ENCODE measurements around the gene IPO11. TPM values are rescaled to one million over a fixed set of nuclear protein-coding genes. Genes with fewer than 3 reads are reported as not detected.

The IPO11 gene
- total RNA-seq, 1 donor from 2014 or later, result 18.3 TPM

GRCh38 chr5:62473209-62473608 lies 60.6 kb downstream of the IPO11 start:
- Histone ChIP-seq H3K27me3 (ENCODE audit: control insufficient read depth, insufficient read depth, low read length) (no peaks in the 10 kb centered on the region), H3K4me3 (ENCODE audit: low read depth, low read length) (no peak overlapping the region), H3K36me3 (ENCODE audit: control insufficient read depth, insufficient read depth, low read length) (no peaks in the 10 kb centered on the region)
- no peak for DNase-seq (ENCODE audit: low read depth)
- no peak for TF ChIP-seq CTCF (IDR thresholded peaks at IDR 0.05; ENCODE audit: insufficient read depth, low read length, poor library complexity, severe bottlenecking)

- H3K27me3 ChIP-seq (ENCODE audit: control insufficient read depth, insufficient read depth, low read length), result no peaks in the 10 kb centered on the region
- no peak overlapping the region for H3K4me3 ChIP-seq (ENCODE audit: low read depth, low read length)
- H3K36me3 ChIP-seq (ENCODE audit: control insufficient read depth, insufficient read depth, low read length), result no peaks in the 10 kb centered on the region
- DNase-seq (ENCODE audit: low read depth), result peak; percentile 39
- no peak for TF ChIP-seq CTCF (IDR thresholded peaks at IDR 0.05; ENCODE audit: insufficient read depth, low read length, poor library complexity, severe bottlenecking)
Observed at GRCh38 chr5:62475072-62475471, 62.5 kb downstream of the IPO11 start.

- no peak for TF ChIP-seq CTCF (IDR thresholded peaks at IDR 0.05; ENCODE audit: insufficient read depth, low read length, poor library complexity, severe bottlenecking)
- Histone ChIP-seq H3K27me3 (ENCODE audit: control insufficient read depth, insufficient read depth, low read length) (no peaks in the 10 kb centered on the region), H3K4me3 (ENCODE audit: low read depth, low read length) (no peak overlapping the region), H3K36me3 (ENCODE audit: control insufficient read depth, insufficient read depth, low read length) (no peaks in the 10 kb centered on the region)
- no peak for DNase-seq (ENCODE audit: low read depth)
Observed at GRCh38 chr5:62477801-62478200, 65.2 kb downstream of the IPO11 start.

- no peak overlapping the region for H3K4me3 ChIP-seq (ENCODE audit: low read depth, low read length)
- H3K27me3 ChIP-seq (ENCODE audit: control insufficient read depth, insufficient read depth, low read length), result no peaks in the 10 kb centered on the region
- DNase-seq (ENCODE audit: low read depth), result no peak
- no peak for TF ChIP-seq CTCF (IDR thresholded peaks at IDR 0.05; ENCODE audit: insufficient read depth, low read length, poor library complexity, severe bottlenecking)
- H3K36me3 ChIP-seq (ENCODE audit: control insufficient read depth, insufficient read depth, low read length), result no peaks in the 10 kb centered on the region
Observed at GRCh38 chr5:62483556-62483955, 71.0 kb downstream of the IPO11 start.

DNA sequence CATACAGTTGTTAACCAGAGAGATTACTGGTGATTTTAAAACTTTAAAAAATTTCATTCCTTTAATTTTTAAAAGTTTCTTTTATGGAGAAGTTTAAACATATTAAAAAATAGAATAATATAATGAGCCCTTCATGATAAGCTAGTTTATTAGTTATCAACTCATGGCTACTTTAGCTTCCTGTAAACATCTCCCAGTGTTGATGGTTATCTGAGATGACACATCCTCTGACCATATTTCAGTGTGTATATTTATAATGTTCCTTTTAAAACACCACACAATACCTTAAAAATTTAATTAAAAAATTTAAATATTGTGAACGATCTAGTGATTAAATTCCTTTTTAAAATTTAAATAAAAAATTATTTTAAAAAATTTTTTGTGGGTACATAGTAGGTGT lies 74.1 kb downstream of the IPO11 start:
- Histone ChIP-seq H3K36me3 (ENCODE audit: control insufficient read depth, insufficient read depth, low read length) (no peaks in the 10 kb centered on the region), H3K4me3 (ENCODE audit: low read depth, low read length) (no peak overlapping the region), H3K27me3 (ENCODE audit: control insufficient read depth, insufficient read depth, low read length) (no peaks in the 10 kb centered on the region)
- DNase-seq (ENCODE audit: low read depth), result no peak
- TF ChIP-seq CTCF (IDR thresholded peaks at IDR 0.05; ENCODE audit: insufficient read depth, low read length, poor library complexity, severe bottlenecking), result no peak

DNA sequence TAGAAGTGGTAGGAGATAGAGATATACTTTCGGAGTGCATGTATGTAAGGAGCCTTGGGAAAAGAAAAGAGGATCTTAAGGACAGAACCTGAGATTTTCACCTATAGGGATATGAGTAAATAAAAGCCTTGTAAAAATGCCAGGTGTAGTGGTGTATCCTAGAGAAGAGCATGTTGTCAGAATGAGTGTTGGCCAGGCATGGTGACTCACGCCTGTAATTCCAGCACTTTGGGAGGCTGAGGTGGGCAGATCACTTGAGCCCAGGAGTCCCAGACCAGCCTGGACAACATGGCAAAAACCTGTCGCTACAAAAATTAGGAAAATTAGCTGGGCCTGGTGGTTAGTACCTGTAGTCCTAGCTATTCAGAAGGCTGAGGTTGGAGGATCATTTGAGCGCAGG lies 76.0 kb downstream of the IPO11 start:
- H3K27me3 ChIP-seq (ENCODE audit: control insufficient read depth, insufficient read depth, low read length), result no peaks in the 10 kb centered on the region
- H3K36me3 ChIP-seq (ENCODE audit: control insufficient read depth, insufficient read depth, low read length), result no peaks in the 10 kb centered on the region
- no peak for DNase-seq (ENCODE audit: low read depth)
- TF ChIP-seq CTCF (IDR thresholded peaks at IDR 0.05; ENCODE audit: insufficient read depth, low read length, poor library complexity, severe bottlenecking), result no peak
- no peak overlapping the region for H3K4me3 ChIP-seq (ENCODE audit: low read depth, low read length)
